HG03565 (cell line): ENCODE measurements around the gene ACY1.

ENCODE experiments used
- ATAC-seq: cut with Tn5 transposase; IDR thresholded peaks from one replicate; pipeline ENCODE4 v1.9.1; 2021; ENCODE audit warnings: mild to moderate bottlenecking, moderate library complexity; ENCODE audit not compliant: unreplicated experiment

The ACY1 gene

DNA sequence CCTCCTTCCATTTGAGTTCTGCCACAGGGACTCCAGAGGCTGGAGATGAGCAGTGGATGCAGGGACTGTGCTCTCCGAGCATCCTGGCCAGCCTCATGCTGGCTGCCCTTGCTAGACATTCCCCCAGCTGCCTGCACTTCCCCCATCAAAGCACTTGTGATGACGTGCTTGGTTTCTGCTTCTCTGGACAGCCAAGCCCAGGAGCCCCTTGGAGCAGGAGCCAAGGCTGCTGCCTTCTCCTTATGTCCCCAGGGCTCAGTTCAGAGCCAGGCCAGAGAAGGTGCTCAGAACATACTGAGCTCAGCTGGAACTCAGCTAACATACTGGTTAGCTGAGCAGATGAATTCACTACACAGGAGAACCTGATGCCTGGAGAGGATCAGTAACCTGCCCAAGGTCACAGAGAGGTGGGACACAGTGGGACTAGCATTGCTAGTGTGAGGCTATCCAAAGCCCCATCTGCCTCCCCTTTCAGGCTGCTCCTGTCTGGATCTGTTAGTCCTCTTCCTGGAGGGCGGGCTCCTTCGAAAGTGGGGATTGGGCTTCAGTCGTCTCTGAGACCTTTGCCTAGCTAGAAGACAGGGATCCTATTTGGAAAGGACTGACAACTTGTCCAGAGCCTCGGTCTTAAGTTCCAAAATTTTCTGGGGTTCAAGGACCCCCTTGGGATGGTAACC lies 20.3 kb upstream of the ACY1 start:
- no peak for ATAC-seq

GRCh38 chr3:51963951-51964451 lies 19.3 kb upstream of the ACY1 start:
- ATAC-seq = no peak

DNA sequence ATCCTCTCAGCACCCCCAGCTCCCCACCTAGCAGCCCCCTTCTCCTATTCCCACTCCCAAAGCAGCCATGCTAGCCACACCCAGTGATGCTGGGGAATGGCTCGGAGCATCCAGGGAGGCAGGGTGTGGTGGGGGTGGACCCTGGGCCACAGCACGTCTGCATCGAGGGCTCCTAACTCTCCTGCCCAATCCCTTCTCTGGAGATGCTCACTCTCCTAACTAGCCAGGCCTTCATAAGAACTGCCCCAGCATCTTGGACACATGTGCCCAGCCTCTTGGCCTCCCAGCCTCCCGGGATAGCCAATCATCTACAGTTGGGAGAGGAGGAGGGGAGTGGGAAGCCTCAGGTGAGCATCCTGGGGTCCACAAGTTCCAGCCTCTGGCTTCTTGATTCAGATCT lies 18.8 kb upstream of the ACY1 start:
- ATAC-seq = no peak

- no peak for ATAC-seq
Observed at GRCh38 chr3:51966016-51966415, 17.3 kb upstream of the ACY1 start.

DNA sequence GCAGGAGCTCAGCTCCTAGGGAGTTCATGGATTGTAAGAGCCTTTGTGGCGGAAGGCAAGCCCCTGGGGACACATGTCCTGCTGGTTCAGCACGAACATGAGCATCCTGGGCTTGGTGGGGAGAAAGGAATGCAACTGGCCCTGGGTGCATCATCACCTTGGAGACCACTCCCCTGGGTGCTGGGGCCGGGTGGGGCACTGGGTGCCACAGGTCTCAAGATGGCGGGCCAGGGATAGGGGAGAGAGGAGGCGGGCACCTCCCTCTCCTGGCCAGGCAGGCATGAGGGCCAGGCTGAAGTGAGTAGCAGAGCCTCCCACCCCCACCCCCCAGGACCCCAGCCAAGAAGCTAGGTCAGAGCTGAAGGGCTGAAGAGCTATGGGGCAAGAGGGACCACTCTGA lies 16.8 kb upstream of the ACY1 start:
- no peak for ATAC-seq

- ATAC-seq = no peak
Observed at GRCh38 chr3:51966922-51967383, 16.4 kb upstream of the ACY1 start.

DNA sequence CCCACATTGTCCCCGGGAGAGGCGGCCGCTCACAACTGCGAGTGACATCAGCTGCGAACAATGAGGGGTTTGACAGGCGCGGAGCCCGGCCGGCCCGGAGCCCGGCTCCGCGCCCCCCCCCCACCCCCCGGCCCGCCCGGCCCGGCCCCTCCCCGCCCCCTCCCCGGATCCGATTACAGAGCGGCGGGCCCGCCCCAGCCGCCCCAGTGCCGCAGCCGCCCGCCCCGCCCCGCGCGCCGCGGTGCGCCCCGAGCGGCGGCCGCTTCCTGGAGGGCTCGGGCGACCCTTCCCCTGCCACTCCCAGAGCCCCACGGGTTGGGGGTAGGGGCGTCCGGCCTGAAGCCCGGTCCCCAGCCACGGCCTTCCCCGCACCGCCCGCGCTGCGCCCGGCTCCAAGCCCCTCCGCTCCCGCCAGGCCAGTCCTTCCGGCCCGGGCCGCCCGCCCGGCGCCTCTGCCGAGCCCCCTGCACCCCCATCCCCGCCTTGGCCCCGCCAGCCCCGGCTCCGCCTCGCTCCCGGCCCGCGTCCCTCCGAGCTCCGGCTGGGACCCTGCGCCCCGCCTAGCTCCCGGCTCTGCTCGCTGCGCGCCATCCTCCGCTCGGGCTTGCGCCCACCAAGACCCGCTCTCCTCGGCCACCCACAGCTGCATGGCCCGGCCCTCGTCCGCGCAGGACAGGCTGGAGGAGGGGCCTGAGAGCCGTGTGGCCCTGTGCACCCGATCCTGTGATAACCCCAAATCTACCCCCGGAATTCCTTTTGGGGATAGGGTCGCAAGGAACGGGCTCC lies 15.8 kb upstream of the ACY1 start, which contains the start of gene PCBP4:
TSS of gene PCBP4 (minus strand) at position 71 of the 786 bp plus-strand sequence. CDS start 6,214 bp downstream, outside the sequence.
- ATAC-seq = no peak

DNA sequence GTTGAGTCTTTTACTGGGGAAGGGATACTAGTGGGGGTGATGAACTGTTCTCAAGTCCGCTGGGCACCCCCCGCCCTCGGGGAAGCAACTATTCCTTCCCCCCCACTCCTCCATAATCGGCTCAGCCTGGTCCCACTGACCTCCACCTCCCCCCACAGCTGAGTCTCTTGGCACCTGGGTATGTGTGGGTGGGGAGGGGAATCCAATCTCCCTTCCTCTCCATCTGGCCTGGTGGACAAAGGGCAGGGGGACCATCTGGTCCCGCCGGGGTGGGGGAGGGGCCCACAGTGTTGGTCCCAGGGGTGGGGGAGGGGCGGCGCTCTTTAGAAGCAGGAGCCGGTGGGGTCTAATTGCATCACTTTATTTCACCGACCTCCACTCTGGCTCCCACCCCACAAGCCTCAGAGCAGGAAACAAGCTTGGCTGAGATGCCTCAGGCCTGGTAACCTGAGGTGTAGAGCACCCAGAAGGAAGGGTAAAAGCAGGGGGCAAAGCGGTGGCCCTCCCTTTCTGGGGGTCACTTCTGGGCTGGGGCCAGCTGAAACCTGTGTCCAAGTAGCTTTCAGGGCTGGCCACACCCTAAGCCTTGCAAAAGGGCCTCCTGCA lies 15.1 kb upstream of the ACY1 start:
- ATAC-seq = no peak

GRCh38 chr3:51968883-51969678 lies 14.3 kb upstream of the ACY1 start:
- no peak for ATAC-seq

- ATAC-seq = no peak
Observed at GRCh38 chr3:51969841-51970240, 13.5 kb upstream of the ACY1 start.

GRCh38 chr3:51970606-51971300 lies 12.6 kb upstream of the ACY1 start:
- ATAC-seq = no peak

GRCh38 chr3:51971350-51971749 lies 12.0 kb upstream of the ACY1 start:
- ATAC-seq = no peak

GRCh38 chr3:51974277-51974962 lies 8.9 kb upstream of the ACY1 start:
- no peak for ATAC-seq

- ATAC-seq = peak; percentile 43
Observed at GRCh38 chr3:51974963-51975851, 8.1 kb upstream of the ACY1 start, which contains the start of gene ABHD14A. ABHD14A (plus strand) TSS chr3:51975064; CDS start chr3:51975136, 72 bp downstream.

DNA sequence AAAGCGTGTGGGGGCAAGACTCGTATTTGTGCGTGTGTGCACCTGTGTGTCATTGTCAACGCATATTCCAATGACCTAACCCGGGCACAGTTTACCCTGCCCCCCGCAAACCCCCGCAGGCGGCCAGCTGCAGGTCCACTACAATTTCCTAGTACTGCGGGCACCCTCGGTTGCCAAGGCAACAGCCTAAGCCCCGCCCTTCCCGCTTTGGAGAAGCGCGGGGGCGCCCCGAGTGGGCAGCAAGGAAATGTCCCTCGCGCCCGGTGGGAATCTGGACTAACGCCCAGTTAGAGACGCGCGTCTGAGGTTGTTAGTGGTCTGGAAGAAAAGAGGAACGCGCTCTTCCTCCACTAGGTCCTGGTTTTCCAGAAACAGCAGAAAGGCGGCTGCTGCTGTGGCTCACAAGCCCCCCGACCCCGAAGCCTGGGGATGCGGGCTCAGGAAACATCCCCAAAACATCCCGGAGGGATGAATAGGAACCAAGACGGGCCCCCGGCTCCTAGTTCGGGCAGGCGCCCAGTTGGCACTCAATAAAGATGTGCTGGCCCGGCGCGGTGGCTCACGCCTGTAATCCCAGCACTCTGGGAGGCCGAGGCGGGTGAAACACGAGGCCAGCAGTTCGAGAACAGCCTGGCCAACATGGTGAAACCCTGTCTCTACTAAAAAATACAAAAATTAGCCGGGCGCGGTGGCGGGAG lies 7.3 kb upstream of the ACY1 start:
- ATAC-seq = no peak

GRCh38 chr3:51977446-51978142 lies 5.7 kb upstream of the ACY1 start:
- ATAC-seq = no peak

GRCh38 chr3:51978143-51978502 lies 5.2 kb upstream of the ACY1 start:
- ATAC-seq = no peak
